GM12891 (cell line): Measurements from ENCODE around the gene PDYN.

Source experiments
- PAX5 ChIP-seq: IDR thresholded peaks from 2 replicates; pipeline ENCODE4 v1.6.1; 2011; ENCODE audit warnings: low read length, moderate library complexity, mild to moderate bottlenecking; ENCODE audit not compliant: insufficient read depth, severe bottlenecking
- POLR2A ChIP-seq: IDR thresholded peaks from 2 replicates; pipeline ENCODE4 v1.6.1; 2011; ENCODE audit warnings: low read depth, low read length, control low read depth
- POLR2AphosphoS5 ChIP-seq: IDR thresholded peaks from 2 replicates; pipeline ENCODE4 v1.6.1; 2011; ENCODE audit warnings: low read depth, low read length, control low read depth
- TAF1 ChIP-seq: IDR thresholded peaks from 2 replicates; pipeline ENCODE4 v1.6.1; 2011; ENCODE audit warnings: low read depth, low read length, control low read depth

GRCh38 chr20:1968964-1969363 lies 24.9 kb downstream of the PDYN start:
- no peak for TF ChIP-seq POLR2A
- TF ChIP-seq PAX5, result no peak
- TF ChIP-seq POLR2AphosphoS5, result no peak
- TF ChIP-seq TAF1, result no peak
